GM18861 (cell line): ENCODE results near the gene PPTC7.
A peak's percentile ranks its signal among the peaks of the same experiment; 100 is the strongest.
"Not testable (repeated sequence)": the region's sequence is repeated elsewhere in the genome, so short reads cannot be mapped to it uniquely, and the experiment has no call there.

Source experiments
- ATAC-seq: cut with Tn5 transposase; IDR thresholded peaks from one replicate; pipeline ENCODE4 v1.9.1; 2021; ENCODE audit not compliant: unreplicated experiment

PPTC7 gene

GRCh38 chr12:110583137-110584059 is at the start of gene PPTC7:
Gene PPTC7, minus strand, starts transcription at chr12:110583318. Its CDS starts 287 bp downstream, at chr12:110583031.
- ATAC-seq = peak; percentile 49

- no peak for ATAC-seq
Measured at GRCh38 chr12:110627500-110628195, 44.5 kb upstream of the PPTC7 start.

GRCh38 chr12:110622582-110622981 is 39.5 kb upstream of the PPTC7 start:
- no peak for ATAC-seq

- peak; percentile 39 for ATAC-seq
Measured at GRCh38 chr12:110619534-110619953, 36.4 kb upstream of the PPTC7 start.

- no peak for ATAC-seq
Measured at GRCh38 chr12:110616471-110617115, 33.5 kb upstream of the PPTC7 start.

GRCh38 chr12:110615171-110615570 is 32.1 kb upstream of the PPTC7 start:
- no peak for ATAC-seq

GRCh38 chr12:110613771-110614684 is 30.9 kb upstream of the PPTC7 start, which contains the start of gene TCTN1:
Gene TCTN1, plus strand, starts transcription at chr12:110614129. Its CDS starts 54 bp downstream, at chr12:110614183.
- ATAC-seq = peak; percentile 85

GRCh38 chr12:110613071-110613770 is 30.1 kb upstream of the PPTC7 start:
- ATAC-seq = no peak

GRCh38 chr12:110606253-110606611 is 23.1 kb upstream of the PPTC7 start:
- ATAC-seq = no peak

- peak; percentile 34 for ATAC-seq
Measured at GRCh38 chr12:110602085-110602814, 19.1 kb upstream of the PPTC7 start.

- no peak for ATAC-seq
Measured at GRCh38 chr12:110600254-110600653, 17.1 kb upstream of the PPTC7 start.

- ATAC-seq = no peak
Measured at GRCh38 chr12:110599334-110599733, 16.2 kb upstream of the PPTC7 start.

- ATAC-seq = no peak
Measured at GRCh38 chr12:110597885-110598284, 14.8 kb upstream of the PPTC7 start.

- ATAC-seq = not testable (repeated sequence)
Measured at GRCh38 chr12:110592919-110593318, 9.8 kb upstream of the PPTC7 start.

- ATAC-seq = no peak
Measured at GRCh38 chr12:110592078-110592477, 9.0 kb upstream of the PPTC7 start.

GRCh38 chr12:110591451-110592051 is 8.4 kb upstream of the PPTC7 start:
- no peak for ATAC-seq

- peak; percentile 87 for ATAC-seq
Measured at GRCh38 chr12:110590806-110591326, 7.7 kb upstream of the PPTC7 start.

- ATAC-seq = no peak
Measured at GRCh38 chr12:110590059-110590458, 6.9 kb upstream of the PPTC7 start.
